GM12878 (cell line): ENCODE data around the gene EPHB1. TPM values are rescaled to one million over a fixed set of nuclear protein-coding genes. Genes with fewer than 3 reads are reported as not detected.

ENCODE experiments used
- ATF7 ChIP-seq: fragments of 450-650 bp; IDR thresholded peaks from 2 replicates; pipeline ENCODE4 v1.6.1; 2016; ENCODE audit warnings: low read depth, mild to moderate bottlenecking
- CREM ChIP-seq: IDR thresholded peaks from 2 replicates; pipeline ENCODE4 v1.6.1; 2014; ENCODE audit warnings: antibody characterized with exemption, low read depth
- CTCF ChIP-seq, 3 experiments: IDR thresholded peaks in 2 of 3; conservative IDR thresholded peaks in 1 of 3; 2 replicates each; pipeline ENCODE4 v1.5.1; 2011; ENCODE audit warnings: low read depth in 3 of 3, low read length in 3 of 3, mild to moderate bottlenecking in 3 of 3, control low read depth in 2 of 3, moderate library complexity in 2 of 3, inconsistent platforms in 1 of 3, mixed read lengths in 1 of 3; ENCODE audit not compliant: control insufficient read depth in 2 of 3, insufficient read depth in 1 of 3; ENCODE audit errors: extremely low read depth in 1 of 3
- E2F4 ChIP-seq: IDR thresholded peaks from 2 replicates; pipeline ENCODE4 v1.6.1; 2012; ENCODE audit warnings: low read depth, low read length, improper control_type of control experiment
- ETV6 ChIP-seq, 2 experiments: fragments of 450-650 bp in 1 of 2; IDR thresholded peaks in 1 of 2; conservative IDR thresholded peaks in 1 of 2; 2 replicates each; pipeline ENCODE4 v1.6.1; 2014; ENCODE audit warnings: antibody characterized with exemption in 1 of 2, borderline replicate concordance in 1 of 2, low read depth in 1 of 2, mild to moderate bottlenecking in 1 of 2, moderate library complexity in 1 of 2
- FOS ChIP-seq: IDR thresholded peaks from 3 replicates; pipeline ENCODE4 v1.6.1; 2011; ENCODE audit warnings: borderline replicate concordance; ENCODE audit not compliant: insufficient read length; ENCODE audit errors: extremely low read depth
- GATAD2B ChIP-seq: fragments of 450-650 bp; conservative IDR thresholded peaks from 2 replicates; pipeline ENCODE4 v1.6.1; 2017; ENCODE audit warnings: low read depth, mild to moderate bottlenecking, moderate library complexity
- IKZF2 ChIP-seq, 2 experiments: fragments of 450-650 bp; IDR thresholded peaks; 2 replicates each; pipeline ENCODE4 v1.6.1; 2017; ENCODE audit warnings: mild to moderate bottlenecking in 2 of 2, moderate library complexity in 2 of 2
- KDM1A ChIP-seq: fragments of 200-600 bp; sonication (generic); IDR thresholded peaks from 2 replicates; pipeline ENCODE4 v1.6.1; 2016; ENCODE audit warnings: borderline replicate concordance
- RAD51 ChIP-seq: fragments of 450-650 bp; IDR thresholded peaks from 2 replicates; pipeline ENCODE4 v1.6.1; 2016; ENCODE audit warnings: moderate library complexity, mild to moderate bottlenecking, inconsistent platforms
- SPI1 ChIP-seq: IDR thresholded peaks from 2 replicates; pipeline ENCODE4 v1.6.1; 2011; ENCODE audit warnings: low read depth, mild to moderate bottlenecking, low read length, moderate library complexity, borderline replicate concordance; ENCODE audit not compliant: insufficient read depth
- SREBF1 ChIP-seq: IDR thresholded peaks from 2 replicates; pipeline ENCODE4 v1.6.1; 2012; ENCODE audit warnings: mild to moderate bottlenecking, low read length
- ZBTB40 ChIP-seq: fragments of 450-650 bp; IDR thresholded peaks from 2 replicates; pipeline ENCODE4 v1.6.1; 2016; ENCODE audit warnings: mild to moderate bottlenecking, moderate library complexity, borderline replicate concordance
- ZNF274 ChIP-seq: IDR thresholded peaks from one replicate; pipeline ENCODE4 v1.8.0; 2011; ENCODE audit not compliant: insufficient read length, insufficient read depth
- ZNF384 ChIP-seq: IDR thresholded peaks from 2 replicates; pipeline ENCODE4 v1.6.1; 2012; ENCODE audit warnings: low read depth, mild to moderate bottlenecking, low read length, improper control_type of control experiment, borderline replicate concordance
- ZZZ3 ChIP-seq: IDR thresholded peaks from 2 replicates; pipeline ENCODE4 v1.6.1; 2011; ENCODE audit warnings: low read depth; ENCODE audit not compliant: control insufficient read depth, insufficient read length
- polyA plus RNA-seq, 11 experiments: library from polyadenylated mRNA; depleted of rRNA in 4 of 11; unstranded in 6 of 11; stranded (reverse) in 5 of 11; fragments of >200 nt; fragmentation: Nextera tagmentation in 4 of 11; fragmentation: Illumina TruSeq in 1 of 11; extraction: Ambion mirVana in 4 of 11; extraction: Trizol in 1 of 11; gene quantifications; 1 replicate in 1 of 11; 2 replicates in 10 of 11; pipeline versions ENCODE4 v1.2.1 to v1.2.3, GENCODE V29; 2011 to 2016; ENCODE audit warnings: inconsistent platforms in 2 of 11, missing spikeins in 2 of 11, low read depth in 1 of 11
- total RNA-seq, 4 experiments: library from RNA; depleted of rRNA in 3 of 4; stranded (reverse); fragments of >200 nt in 3 of 4; fragmentation: Illumina TruSeq in 1 of 4; extraction: Trizol in 1 of 4; gene quantifications; 2 replicates each; pipeline versions ENCODE4 v1.2.1 to v1.2.3, GENCODE V29; 2013 to 2021
- TF ChIP-seq, protein P1 (sequence below): IDR thresholded peaks from 2 replicates; pipeline ENCODE4 v1.6.1; 2012; ENCODE audit warnings: low read depth, low read length, improper control_type of control experiment
- TF ChIP-seq, protein P2 (sequence below): IDR thresholded peaks from 2 replicates; pipeline ENCODE4 v1.6.1; 2012; ENCODE audit warnings: improper control_type of control experiment, low read depth, low read length; ENCODE audit not compliant: insufficient replicate concordance

The EPHB1 gene
- total and polyA plus RNA-seq, 10 of the 15 experiments (the other 5 are each of a cell fraction or from before 2014, with no cell fraction given): 0.33 to 23.8 (median 1.2) TPM

GRCh38 chr3:134810052-134810435, 15.0 kb downstream of the EPHB1 start (continued):
- TF ChIP-seq KDM1A (no peak), IKZF2 (IDR thresholded peaks at IDR 0.05) (peak; percentile 64 to 80; a peak in 2 of 4 replicates), ETV6 (conservative IDR thresholded peaks at IDR 0.05 in 1 of 2, IDR thresholded peaks at IDR 0.05 in 1 of 2; ENCODE audit: borderline replicate concordance in 1 of 2, low read depth in 1 of 2) (no peak), RAD51 (peak; percentile 53; the same call in 1 of the 2 replicates), ZZZ3 (no peak), SREBF1 (no peak), E2F4 (no peak), ZNF384 (no peak), ATF7 (peak; percentile 88), FOS (no peak), GATAD2B (no peak), ZBTB40 (no peak; the same call in 1 of the 2 replicates), ZNF274 (no peak), SPI1 (no peak), CTCF (IDR thresholded peaks at IDR 0.05 in 2 of 3, conservative IDR thresholded peaks at IDR 0.05 in 1 of 3; ENCODE audit: control insufficient read depth in 2 of 3, extremely low read depth in 1 of 3, insufficient read depth in 1 of 3, low read depth in 3 of 3, low read length in 3 of 3) (no peak), CREM (no peak)
- TF ChIP-seq, protein P1, sequence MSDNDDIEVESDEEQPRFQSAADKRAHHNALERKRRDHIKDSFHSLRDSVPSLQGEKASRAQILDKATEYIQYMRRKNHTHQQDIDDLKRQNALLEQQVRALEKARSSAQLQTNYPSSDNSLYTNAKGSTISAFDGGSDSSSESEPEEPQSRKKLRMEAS: no peak
- TF ChIP-seq, protein P2, sequence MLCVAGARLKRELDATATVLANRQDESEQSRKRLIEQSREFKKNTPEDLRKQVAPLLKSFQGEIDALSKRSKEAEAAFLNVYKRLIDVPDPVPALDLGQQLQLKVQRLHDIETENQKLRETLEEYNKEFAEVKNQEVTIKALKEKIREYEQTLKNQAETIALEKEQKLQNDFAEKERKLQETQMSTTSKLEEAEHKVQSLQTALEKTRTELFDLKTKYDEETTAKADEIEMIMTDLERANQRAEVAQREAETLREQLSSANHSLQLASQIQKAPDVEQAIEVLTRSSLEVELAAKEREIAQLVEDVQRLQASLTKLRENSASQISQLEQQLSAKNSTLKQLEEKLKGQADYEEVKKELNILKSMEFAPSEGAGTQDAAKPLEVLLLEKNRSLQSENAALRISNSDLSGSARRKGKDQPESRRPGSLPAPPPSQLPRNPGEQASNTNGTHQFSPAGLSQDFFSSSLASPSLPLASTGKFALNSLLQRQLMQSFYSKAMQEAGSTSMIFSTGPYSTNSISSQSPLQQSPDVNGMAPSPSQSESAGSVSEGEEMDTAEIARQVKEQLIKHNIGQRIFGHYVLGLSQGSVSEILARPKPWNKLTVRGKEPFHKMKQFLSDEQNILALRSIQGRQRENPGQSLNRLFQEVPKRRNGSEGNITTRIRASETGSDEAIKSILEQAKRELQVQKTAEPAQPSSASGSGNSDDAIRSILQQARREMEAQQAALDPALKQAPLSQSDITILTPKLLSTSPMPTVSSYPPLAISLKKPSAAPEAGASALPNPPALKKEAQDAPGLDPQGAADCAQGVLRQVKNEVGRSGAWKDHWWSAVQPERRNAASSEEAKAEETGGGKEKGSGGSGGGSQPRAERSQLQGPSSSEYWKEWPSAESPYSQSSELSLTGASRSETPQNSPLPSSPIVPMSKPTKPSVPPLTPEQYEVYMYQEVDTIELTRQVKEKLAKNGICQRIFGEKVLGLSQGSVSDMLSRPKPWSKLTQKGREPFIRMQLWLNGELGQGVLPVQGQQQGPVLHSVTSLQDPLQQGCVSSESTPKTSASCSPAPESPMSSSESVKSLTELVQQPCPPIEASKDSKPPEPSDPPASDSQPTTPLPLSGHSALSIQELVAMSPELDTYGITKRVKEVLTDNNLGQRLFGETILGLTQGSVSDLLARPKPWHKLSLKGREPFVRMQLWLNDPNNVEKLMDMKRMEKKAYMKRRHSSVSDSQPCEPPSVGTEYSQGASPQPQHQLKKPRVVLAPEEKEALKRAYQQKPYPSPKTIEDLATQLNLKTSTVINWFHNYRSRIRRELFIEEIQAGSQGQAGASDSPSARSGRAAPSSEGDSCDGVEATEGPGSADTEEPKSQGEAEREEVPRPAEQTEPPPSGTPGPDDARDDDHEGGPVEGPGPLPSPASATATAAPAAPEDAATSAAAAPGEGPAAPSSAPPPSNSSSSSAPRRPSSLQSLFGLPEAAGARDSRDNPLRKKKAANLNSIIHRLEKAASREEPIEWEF: no peak
